H1 (cell line): ENCODE measurements around the gene ZNF81. TPM values are rescaled to one million over a fixed set of nuclear protein-coding genes. Genes with fewer than 3 reads are reported as not detected.
"Not testable (repeated sequence)": the region's sequence is repeated elsewhere in the genome, so short reads cannot be mapped to it uniquely, and the experiment has no call there.

Source experiments
- CTCF ChIA-PET: fragments of 300-600 bp; sonication (Branson Sonifier 250); formaldehyde crosslinking; loops from one replicate; lab custom pipeline; 2021; ENCODE audit not compliant: partially characterized antibody; lab: Charles Lee
- POLR2A ChIA-PET: fragments of 300-600 bp; sonication (Branson Sonifier 250); formaldehyde crosslinking; loops from one replicate; lab custom pipeline; 2021; ENCODE audit warnings: inconsistent platforms; ENCODE audit not compliant: partially characterized antibody; lab: Charles Lee
- DNase-seq, 2 experiments: peaks; one replicate each; pipeline versions ENCODE4 v3.0.0 to v3.0.0-alpha.2; 2010 to 2022; ENCODE audit warnings: low spot score in 2 of 2, low read depth in 1 of 2, mixed read lengths in 1 of 2
- FAIRE-seq: peaks from 2 replicates; lab custom pipeline; 2011; peaks lifted over from hg19 to GRCh38; lab: Jason Lieb, UNC
- H2AFZ ChIP-seq: 2 replicates; pipeline ENCODE4 v1.8.1; 2012; ENCODE audit warnings: low read length, inconsistent platforms
- H2AK5ac ChIP-seq: 2 replicates; pipeline ENCODE4 v1.6.1; 2013; ENCODE audit warnings: low read depth, low read length
- H2BK120ac ChIP-seq: replicated peaks from 2 replicates; pipeline ENCODE3; 2013; ENCODE audit warnings: low read depth, low read length, inconsistent platforms
- H2BK12ac ChIP-seq: 2 replicates; pipeline ENCODE4 v1.6.1; 2013; ENCODE audit warnings: low read depth, low read length
- H2BK15ac ChIP-seq: 2 replicates; pipeline ENCODE4 v1.6.1; 2013; ENCODE audit warnings: low read length
- H2BK20ac ChIP-seq: 2 replicates; pipeline ENCODE4 v1.6.1; 2013; ENCODE audit warnings: low read length
- H2BK5ac ChIP-seq: 2 replicates; pipeline ENCODE4 v1.6.1; 2013; ENCODE audit warnings: low read depth, low read length
- H3K14ac ChIP-seq: 2 replicates; pipeline ENCODE4 v1.6.1; 2013; ENCODE audit warnings: inconsistent platforms; ENCODE audit not compliant: insufficient read length
- H3K18ac ChIP-seq: 2 replicates; pipeline ENCODE4 v1.6.1; 2013; ENCODE audit warnings: low read length; ENCODE audit errors: extremely low read depth
- H3K23ac ChIP-seq: 2 replicates; pipeline ENCODE4 v1.6.1; 2013; ENCODE audit warnings: inconsistent platforms; ENCODE audit not compliant: insufficient read length
- H3K23me2 ChIP-seq: 2 replicates; pipeline ENCODE4 v1.6.1; 2013; ENCODE audit warnings: low read depth, low read length
- H3K27ac ChIP-seq: 2 replicates; pipeline ENCODE4 v1.6.1; 2011; ENCODE audit warnings: low read depth, low read length, inconsistent platforms
- H3K27me3 ChIP-seq, 4 experiments: replicated peaks in 1 of 4; 1 replicate in 1 of 4; 2 replicates in 3 of 4; pipeline versions ENCODE4 v1.6.1 to v1.8.1; 2011 to 2013; ENCODE audit warnings: low read length in 3 of 4, mild to moderate bottlenecking in 3 of 4, inconsistent platforms in 2 of 4, mixed read lengths in 2 of 4, moderate library complexity in 1 of 4; ENCODE audit not compliant: control insufficient read depth in 3 of 4, insufficient read depth in 3 of 4; ENCODE audit errors: extremely low read depth in 1 of 4
- H3K36me3 ChIP-seq, 4 experiments: 2 replicates each; pipeline versions ENCODE4 v1.6.1 to v1.8.1; 2011 to 2013; ENCODE audit warnings: mild to moderate bottlenecking in 4 of 4, low read length in 3 of 4, moderate library complexity in 2 of 4, control low read depth in 1 of 4, inconsistent platforms in 1 of 4; ENCODE audit not compliant: insufficient read depth in 4 of 4, control insufficient read depth in 2 of 4
- H3K4ac ChIP-seq: replicated peaks from 2 replicates; pipeline ENCODE3; 2013; ENCODE audit warnings: low read length, low read depth, mixed read lengths, inconsistent platforms; ENCODE audit not compliant: insufficient read length
- H3K4me1 ChIP-seq, 4 experiments: replicated peaks in 1 of 4; 1 replicate in 1 of 4; 2 replicates in 3 of 4; pipeline versions ENCODE4 v1.6.1 to v1.8.1; 2011 to 2013; ENCODE audit warnings: low read length in 3 of 4, inconsistent platforms in 2 of 4, mixed read lengths in 1 of 4; ENCODE audit not compliant: insufficient read depth in 4 of 4, control insufficient read depth in 3 of 4
- H3K4me2 ChIP-seq, 2 experiments: 2 replicates each; pipeline versions ENCODE4 v1.6.1 to v1.8.1; 2011 to 2013; ENCODE audit warnings: low read depth in 2 of 2, low read length in 2 of 2, control low read depth in 1 of 2, inconsistent platforms in 1 of 2, mild to moderate bottlenecking in 1 of 2; ENCODE audit not compliant: insufficient read depth in 1 of 2
- H3K4me3 ChIP-seq, 4 experiments: fragments of 200-600, 300-600 bp in 1 of 4; sonication (generic), shearing (Covaris generic), sonication (Bioruptor Twin) in 1 of 4; 2 replicates each; pipeline versions ENCODE4 v1.5.1 to v1.8.1; 2011 to 2016; ENCODE audit warnings: low read length in 4 of 4, low read depth in 3 of 4, control low read depth in 2 of 4, inconsistent platforms in 2 of 4, mild to moderate bottlenecking in 2 of 4, mixed read lengths in 1 of 4, moderate library complexity in 1 of 4; ENCODE audit not compliant: insufficient read depth in 2 of 4; ENCODE audit errors: extremely low read depth in 1 of 4
- H3K56ac ChIP-seq: replicated peaks from 2 replicates; pipeline ENCODE3; 2013; ENCODE audit warnings: low read depth, mild to moderate bottlenecking, mixed read lengths, low read length, inconsistent platforms; ENCODE audit not compliant: insufficient read length
- H3K79me1 ChIP-seq: 2 replicates; pipeline ENCODE4 v1.6.1; 2013; ENCODE audit warnings: low read depth, low read length, control low read depth
- H3K79me2 ChIP-seq, 2 experiments: 2 replicates each; pipeline versions ENCODE4 v1.6.1 to v1.8.1; 2012 to 2013; ENCODE audit warnings: low read length in 2 of 2, mild to moderate bottlenecking in 2 of 2, inconsistent platforms in 1 of 2; ENCODE audit not compliant: insufficient read depth in 2 of 2, control insufficient read depth in 1 of 2
- H3K9ac ChIP-seq, 4 experiments: replicated peaks in 1 of 4; 1 replicate in 1 of 4; 2 replicates in 3 of 4; pipeline versions ENCODE4 v1.6.1 to v1.8.1; 2011 to 2013; ENCODE audit warnings: low read depth in 3 of 4, low read length in 3 of 4, control low read depth in 2 of 4, mild to moderate bottlenecking in 2 of 4, moderate library complexity in 2 of 4, inconsistent platforms in 1 of 4; ENCODE audit errors: extremely low read depth in 1 of 4
- H3K9me3 ChIP-seq, 2 experiments: 2 replicates each; pipeline versions ENCODE4 v1.6.1 to v1.8.1; 2012 to 2013; ENCODE audit warnings: mild to moderate bottlenecking in 2 of 2, moderate library complexity in 2 of 2, control low read depth in 1 of 2, inconsistent platforms in 1 of 2, low read depth in 1 of 2, low read length in 1 of 2, mixed read lengths in 1 of 2; ENCODE audit not compliant: insufficient read depth in 2 of 2
- H4K20me1 ChIP-seq, 2 experiments: replicated peaks in 1 of 2; 2 replicates each; pipeline versions ENCODE3 to v1.8.1; 2011 to 2013; ENCODE audit warnings: inconsistent platforms in 2 of 2, low read length in 2 of 2, mild to moderate bottlenecking in 1 of 2; ENCODE audit not compliant: insufficient read depth in 2 of 2, control insufficient read depth in 1 of 2
- H4K5ac ChIP-seq: 2 replicates; pipeline ENCODE4 v1.6.1; 2013; ENCODE audit warnings: low read length, low read depth, mixed read lengths, inconsistent platforms; ENCODE audit not compliant: insufficient read length
- H4K8ac ChIP-seq: 2 replicates; pipeline ENCODE4 v1.8.0; 2013; ENCODE audit warnings: mild to moderate bottlenecking, moderate library complexity, low read length, inconsistent platforms; ENCODE audit not compliant: insufficient read depth; ENCODE audit errors: extremely low read depth
- H4K91ac ChIP-seq: replicated peaks from 2 replicates; pipeline ENCODE3; 2013; ENCODE audit warnings: low read length, mixed read lengths, inconsistent platforms; ENCODE audit not compliant: insufficient read length
- WGBS, 2 experiments: shearing (Covaris generic) in 1 of 2; methylation state at CpG; one replicate each; pipeline versions ENCODE4 v1.1.6 to v1.1.7; 2013 to 2015; ENCODE audit warnings: low lambda C conversion rate in 2 of 2, mixed read lengths in 2 of 2, inconsistent platforms in 1 of 2, low coverage in 1 of 2, missing lambda C conversion rate in 1 of 2; ENCODE audit not compliant: insufficient replicate concordance in 2 of 2, insufficient coverage in 1 of 2, insufficient read length in 1 of 2; ENCODE audit errors: extremely low coverage in 1 of 2, missing lambda C conversion rate in 1 of 2; 5-methylcytosine and 5-hydroxymethylcytosine counted together
- polyA plus RNA-seq, 7 experiments: library from polyadenylated mRNA; depleted of rRNA in 3 of 7; stranded (reverse) in 5 of 7; unstranded in 2 of 7; fragments of >200 nt in 5 of 7; fragments of 200-250 nt in 2 of 7; gene quantifications; 1 replicate in 5 of 7; 2 replicates in 1 of 7; 4 replicates in 1 of 7; pipeline versions ENCODE4 v1.2.1 to v1.2.3, GENCODE V29; 2011 to 2013; ENCODE audit warnings: missing spikeins in 2 of 7, mixed read lengths in 2 of 7
- total RNA-seq: library from RNA; stranded (reverse); fragmentation: NEBNext Ultra II Directional; extraction: Animal tissue kit (Norgen Biotek cat#: 25700); gene quantifications from 2 replicates; pipeline ENCODE4 v1.2.1, GENCODE V29; 2021

The ZNF81 gene
- total and polyA plus RNA-seq, 2 of the 8 experiments (the other 6 are each of a cell fraction or from before 2014, with no cell fraction given) = 3.4 to 10.0 TPM

DNA sequence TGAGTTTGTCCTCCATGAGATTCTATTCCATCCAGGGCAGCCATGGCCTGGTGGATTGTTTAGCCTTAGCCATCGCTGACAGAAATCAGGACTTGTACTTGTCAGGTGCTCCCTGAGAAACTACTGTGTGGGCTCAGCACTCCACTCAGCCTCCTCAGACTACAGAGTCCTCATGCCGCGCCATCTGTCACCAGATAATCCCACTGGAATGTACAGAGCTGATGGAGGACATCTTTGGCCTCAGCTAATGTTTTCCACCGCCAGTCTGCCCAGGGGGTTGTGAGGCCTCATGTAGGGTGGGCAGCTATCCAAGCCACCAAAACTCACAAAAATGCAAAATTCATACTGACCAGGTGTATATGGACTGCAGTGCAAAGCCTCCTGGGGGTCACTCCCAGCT, 121.5 kb downstream of the ZNF81 start:
- H3K79me1 ChIP-seq, H3K4me2 ChIP-seq, DNase-seq, H4K8ac ChIP-seq, H3K27me3 ChIP-seq, H4K20me1 ChIP-seq, H3K23ac ChIP-seq, H3K23me2 ChIP-seq, H2AK5ac ChIP-seq, H3K36me3 ChIP-seq, H2BK15ac ChIP-seq, H3K18ac ChIP-seq, H2BK12ac ChIP-seq, H3K4me1 ChIP-seq, POLR2A ChIA-PET, H4K5ac ChIP-seq, H3K9me3 ChIP-seq, H2BK20ac ChIP-seq, H2BK5ac ChIP-seq, H3K4me3 ChIP-seq, H3K9ac ChIP-seq, H3K4ac ChIP-seq, H3K56ac ChIP-seq, H2AFZ ChIP-seq, H3K14ac ChIP-seq, FAIRE-seq, H3K27ac ChIP-seq, H4K91ac ChIP-seq, H2BK120ac ChIP-seq, H3K79me2 ChIP-seq: not testable (repeated sequence)
- 90% methylated on average over 3 of the region's 4 CpGs; no CpG with 5 or more reads in 1 of the 2 experiments for WGBS, 2 experiments
- CTCF ChIA-PET = interaction anchor here (0.9 to 1.8 kb wide), 4 partner anchors 65 to 152 kb away, joined by 3 to 6 read pairs (median 4); no protein-coding TSS in a partner anchor
